Stimulated activated naive CD4-positive, alpha-beta T cell treated with Interleukin-2 at 50 U/mL for 16 hours (primary cell): ENCODE data around the gene PAM.
"Not testable (repeated sequence)": the region's sequence is repeated elsewhere in the genome, so short reads cannot be mapped to it uniquely, and the experiment has no call there.

Experiments used
- DNase-seq: peaks from one replicate; lab custom pipeline; 2025; lab: John Stamatoyannopoulos, UW

PAM gene

GRCh38 chr5:102902135-102902448, 147.0 kb downstream of the PAM start:
- DNase-seq, result no peak

DNA sequence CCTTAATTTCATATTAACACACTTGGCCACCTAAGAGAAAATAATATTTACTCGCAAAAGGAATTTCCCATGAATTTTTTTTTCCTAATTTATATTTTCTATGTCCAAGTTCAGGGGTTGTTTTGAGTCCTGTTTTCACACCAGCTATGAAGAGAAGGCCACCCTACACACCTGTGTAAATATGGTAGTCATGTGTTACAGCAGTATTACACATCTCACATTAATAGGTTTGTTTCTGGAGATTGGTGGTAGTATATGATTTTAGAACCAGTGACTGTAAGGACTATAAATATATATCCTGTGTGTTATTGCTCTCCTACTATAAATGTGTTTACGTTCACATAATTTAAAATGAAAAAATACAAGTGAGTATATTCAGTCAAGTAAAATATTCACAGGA, 147.5 kb downstream of the PAM start:
- DNase-seq, result no peak

DNA sequence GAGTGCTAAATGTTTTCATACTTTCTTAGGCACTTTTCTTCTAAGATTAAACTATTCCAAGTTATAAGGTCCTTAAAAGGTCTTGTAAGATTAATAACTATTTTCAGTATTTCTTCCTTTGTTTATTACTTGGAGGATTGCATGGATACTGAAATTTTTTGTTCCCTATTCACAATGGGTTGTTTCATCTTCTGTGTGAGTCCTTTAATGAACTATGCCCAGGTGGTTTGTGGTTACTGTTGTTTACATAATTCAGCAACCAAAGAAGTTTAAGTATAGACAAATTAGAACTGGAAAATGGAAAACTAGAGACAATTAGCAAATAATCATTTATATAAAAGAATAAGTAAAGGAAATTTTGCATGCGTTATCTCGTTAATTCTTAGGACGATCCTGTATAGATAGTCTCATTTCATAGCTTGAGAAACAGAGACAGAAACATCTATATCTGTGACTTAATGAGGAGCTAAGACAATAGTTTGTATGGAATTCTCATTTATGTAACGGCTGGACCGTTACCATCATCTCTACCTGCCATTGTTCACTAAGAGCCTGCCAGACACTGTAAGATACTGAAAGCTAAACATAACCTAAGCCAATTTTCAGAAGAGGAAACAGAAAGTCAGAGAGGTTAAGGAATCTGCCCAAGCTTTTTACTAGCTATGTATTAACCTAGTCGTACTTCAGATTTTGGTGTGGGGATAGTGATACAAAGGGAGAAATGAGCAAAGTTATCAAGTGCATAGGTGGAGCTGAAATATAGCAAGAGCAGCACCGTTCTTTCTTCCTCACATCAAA, 148.2 kb downstream of the PAM start:
- DNase-seq, result no peak

GRCh38 chr5:102905056-102905455, 150.0 kb downstream of the PAM start:
- no peak for DNase-seq

GRCh38 chr5:102907099-102907498, 152.0 kb downstream of the PAM start:
- not testable (repeated sequence) for DNase-seq

DNA sequence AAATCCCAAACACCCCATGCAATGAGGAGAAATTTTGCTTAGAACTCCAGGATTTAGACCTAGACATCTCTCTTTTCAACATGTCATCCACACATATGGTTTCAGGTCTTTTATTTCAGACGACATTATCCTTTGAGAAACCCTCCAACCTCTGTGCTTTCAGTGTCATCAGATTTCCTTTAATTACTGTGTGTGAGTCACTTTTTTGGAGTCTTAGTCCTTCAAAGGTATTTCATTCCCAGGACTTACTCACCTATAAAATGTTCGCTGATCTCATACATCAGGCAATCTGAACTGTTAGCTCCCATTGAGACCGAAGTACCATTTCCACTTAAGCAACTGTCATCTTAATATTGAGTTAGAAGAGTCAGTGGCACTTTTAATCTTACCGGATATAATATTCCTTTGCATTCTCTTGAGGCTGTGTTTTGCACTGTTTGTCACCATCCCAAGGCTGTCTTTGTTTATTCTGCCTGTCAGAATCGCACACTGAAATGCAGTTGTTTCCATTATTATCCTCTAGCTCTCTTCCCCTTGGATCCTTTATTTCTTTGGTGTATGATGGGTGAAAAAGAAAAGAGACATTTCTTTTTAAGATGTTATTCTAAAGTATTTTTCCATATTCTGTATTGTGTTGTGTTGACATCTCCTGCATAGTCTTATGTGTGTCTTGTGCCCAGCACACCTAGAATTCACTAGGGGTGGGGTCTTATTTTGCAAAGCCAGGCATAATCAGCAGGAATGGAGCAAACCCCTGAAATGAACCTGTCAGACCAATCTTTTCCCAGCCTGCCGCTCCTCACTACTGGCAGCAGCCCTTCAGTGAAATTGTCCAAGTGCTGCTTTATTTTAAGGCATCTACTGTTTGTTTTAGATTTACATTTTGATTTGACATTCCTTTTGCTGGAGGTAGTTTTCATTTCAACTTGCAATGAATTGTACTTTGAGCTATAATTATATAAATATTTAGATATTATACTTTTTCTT, 155.4 kb downstream of the PAM start:
- no peak for DNase-seq

DNA sequence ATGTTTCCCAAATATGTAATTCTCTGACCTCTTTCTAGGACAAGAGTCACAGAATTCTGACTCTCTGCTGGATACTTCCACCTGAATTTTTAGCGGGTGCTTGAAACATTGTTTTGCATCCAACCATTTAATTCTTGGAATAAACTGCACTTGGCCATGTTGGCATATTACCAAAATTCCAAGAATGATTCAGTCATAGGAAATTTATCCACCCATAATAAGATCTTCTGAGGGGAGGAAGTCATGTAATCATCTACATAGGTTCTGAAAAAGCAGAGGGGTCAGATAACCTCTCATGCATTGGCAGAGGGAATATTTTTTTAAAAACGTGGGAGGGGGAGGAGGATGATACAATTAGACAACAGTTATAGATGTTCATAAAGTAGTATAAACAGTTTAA, 156.9 kb downstream of the PAM start:
- DNase-seq, result no peak

DNA sequence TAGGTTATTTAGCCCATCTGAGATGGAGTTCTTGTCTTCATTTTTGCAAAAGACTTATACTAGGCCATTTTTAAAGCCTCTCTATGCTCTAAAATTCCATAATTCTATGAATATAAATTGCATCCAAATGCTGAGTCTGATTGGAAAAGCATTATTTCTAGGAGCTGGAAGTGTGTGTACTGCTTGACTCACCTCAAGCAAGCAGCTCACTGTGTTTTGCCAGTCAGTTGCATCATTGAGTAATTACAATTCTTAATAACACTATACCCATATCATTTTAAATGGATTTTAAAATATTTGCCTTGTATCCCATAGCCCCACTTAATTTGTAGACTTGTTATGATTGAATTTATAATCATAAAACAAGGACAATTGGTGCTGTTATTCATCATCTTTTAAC, 161.0 kb downstream of the PAM start:
- DNase-seq, result no peak

GRCh38 chr5:102918986-102919610, 164.0 kb downstream of the PAM start:
- no peak for DNase-seq

DNA sequence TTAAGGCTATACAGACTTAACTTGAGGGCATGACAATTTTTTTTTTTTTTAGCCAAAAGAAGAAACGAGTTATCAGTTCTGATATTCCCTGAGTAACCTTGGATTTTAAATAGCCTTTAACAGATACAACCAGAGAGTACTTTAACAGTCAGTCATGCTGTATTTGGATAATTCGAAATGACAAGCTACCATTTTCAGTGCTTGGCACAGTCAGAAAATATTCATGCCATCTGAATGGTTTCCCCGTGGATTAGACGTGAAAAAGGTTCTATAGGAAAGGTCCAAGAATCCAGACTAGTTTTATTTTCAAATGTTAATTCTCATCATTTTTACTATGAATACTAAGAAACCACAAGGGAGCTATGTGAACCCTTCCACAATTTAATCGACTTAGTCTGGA, 165.7 kb downstream of the PAM start:
- DNase-seq, result no peak

GRCh38 chr5:102921341-102922044, 166.4 kb downstream of the PAM start:
- DNase-seq, result no peak

GRCh38 chr5:102922111-102922720, 167.1 kb downstream of the PAM start:
- no peak for DNase-seq

DNA sequence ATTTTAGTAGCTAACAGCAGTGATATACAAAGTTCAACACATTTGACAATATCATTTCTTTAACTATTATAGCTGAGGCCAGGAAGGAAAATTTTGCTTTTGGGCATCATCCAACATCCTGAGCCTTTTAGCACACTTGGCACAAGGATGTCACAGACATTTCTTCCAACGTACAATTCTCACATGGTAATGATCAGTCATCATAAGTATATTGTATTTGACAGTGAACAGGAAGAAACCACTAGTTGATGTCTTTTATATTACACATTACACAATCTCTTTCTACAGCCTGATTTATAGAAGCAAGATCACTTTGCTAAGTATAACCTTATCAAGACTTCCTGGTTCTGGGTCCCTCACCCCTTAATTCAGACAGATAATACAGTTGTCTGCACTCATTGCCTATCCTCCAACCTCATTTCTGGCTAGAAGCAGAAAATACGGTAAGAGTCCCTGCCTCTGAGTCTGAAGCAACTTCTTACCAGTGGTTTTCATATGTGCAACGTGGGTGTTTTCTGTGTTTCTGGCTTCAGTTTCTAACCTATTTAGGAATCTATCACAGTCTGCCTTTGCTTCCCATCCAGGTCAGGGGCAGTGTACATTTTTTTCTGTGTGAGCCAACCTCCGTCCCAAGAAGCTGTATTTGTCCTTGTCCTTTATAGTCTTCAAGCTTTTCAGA, 167.8 kb downstream of the PAM start:
- DNase-seq, result no peak

GRCh38 chr5:102924963-102925362, 169.9 kb downstream of the PAM start:
- no peak for DNase-seq

- no peak for DNase-seq
Measured at GRCh38 chr5:102927007-102927406, 171.9 kb downstream of the PAM start.

GRCh38 chr5:102930244-102930643, 175.1 kb downstream of the PAM start:
- no peak for DNase-seq

DNA sequence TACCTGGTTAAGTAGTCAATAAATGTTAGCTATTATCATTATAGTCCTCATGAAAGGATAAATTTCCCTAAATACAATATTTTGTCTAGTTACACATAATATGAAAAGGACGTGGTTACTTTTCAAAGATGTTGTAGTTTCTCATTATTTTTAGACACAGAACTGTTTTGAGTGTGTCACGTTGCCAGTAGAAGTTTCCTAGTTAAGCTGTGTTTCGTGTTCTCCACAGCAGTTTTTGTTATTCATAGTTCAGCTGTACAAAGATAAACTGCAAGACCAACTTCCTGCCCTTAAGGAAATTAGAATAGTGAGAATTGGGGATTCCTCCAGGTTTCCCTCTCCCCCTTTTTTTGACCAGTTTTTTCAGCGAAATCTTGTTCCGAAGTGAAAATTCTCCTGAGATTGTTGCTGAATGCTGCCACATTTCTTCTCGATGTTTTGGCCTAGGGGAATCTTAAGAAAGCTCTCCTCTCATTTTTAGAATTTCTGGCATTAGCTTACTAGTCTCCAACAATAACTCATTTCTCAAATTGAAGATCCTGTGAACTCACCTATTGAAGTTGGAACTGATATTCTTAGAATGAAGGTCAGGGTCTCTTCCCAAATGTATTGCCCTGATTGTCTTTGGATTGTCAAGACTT, 176.1 kb downstream of the PAM start:
- no peak for DNase-seq

DNA sequence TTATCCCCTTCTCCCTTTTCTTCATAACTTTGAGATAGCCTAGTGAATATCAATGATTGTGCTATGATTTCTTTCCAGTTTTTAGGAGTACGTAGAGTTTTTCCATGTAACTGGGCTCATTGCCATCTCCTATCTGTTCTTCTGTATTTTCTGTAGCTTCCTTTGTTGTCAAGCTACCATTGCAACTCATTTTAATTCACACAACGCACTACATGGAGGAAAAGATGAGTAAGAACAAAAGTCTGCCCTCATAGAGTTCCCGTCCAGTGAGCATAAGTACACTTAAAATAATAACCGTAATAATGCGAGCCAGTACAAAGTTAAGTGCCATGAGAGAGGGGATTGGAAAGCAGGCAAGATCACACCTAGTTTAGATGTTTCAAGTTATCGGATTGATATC, 177.7 kb downstream of the PAM start:
- DNase-seq, result no peak

DNA sequence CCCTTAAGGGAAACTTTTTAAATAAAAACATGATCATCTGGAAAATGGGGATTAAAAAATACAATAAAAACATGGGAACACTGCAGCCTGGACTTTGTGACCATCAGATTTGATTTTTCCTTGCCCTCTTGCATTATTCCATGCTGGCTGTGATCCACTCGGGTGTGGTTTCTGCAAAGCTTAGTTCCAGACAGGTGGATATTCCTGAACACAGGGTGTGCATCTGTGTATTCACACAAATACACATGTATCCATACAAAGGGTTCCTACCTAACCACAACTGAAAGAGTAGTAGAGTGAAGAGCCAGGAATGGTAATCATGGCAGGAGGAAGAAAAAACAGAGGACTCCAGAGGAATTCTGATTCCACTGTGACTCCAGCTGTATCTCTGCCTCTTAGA, 178.2 kb downstream of the PAM start:
- DNase-seq, result no peak

DNA sequence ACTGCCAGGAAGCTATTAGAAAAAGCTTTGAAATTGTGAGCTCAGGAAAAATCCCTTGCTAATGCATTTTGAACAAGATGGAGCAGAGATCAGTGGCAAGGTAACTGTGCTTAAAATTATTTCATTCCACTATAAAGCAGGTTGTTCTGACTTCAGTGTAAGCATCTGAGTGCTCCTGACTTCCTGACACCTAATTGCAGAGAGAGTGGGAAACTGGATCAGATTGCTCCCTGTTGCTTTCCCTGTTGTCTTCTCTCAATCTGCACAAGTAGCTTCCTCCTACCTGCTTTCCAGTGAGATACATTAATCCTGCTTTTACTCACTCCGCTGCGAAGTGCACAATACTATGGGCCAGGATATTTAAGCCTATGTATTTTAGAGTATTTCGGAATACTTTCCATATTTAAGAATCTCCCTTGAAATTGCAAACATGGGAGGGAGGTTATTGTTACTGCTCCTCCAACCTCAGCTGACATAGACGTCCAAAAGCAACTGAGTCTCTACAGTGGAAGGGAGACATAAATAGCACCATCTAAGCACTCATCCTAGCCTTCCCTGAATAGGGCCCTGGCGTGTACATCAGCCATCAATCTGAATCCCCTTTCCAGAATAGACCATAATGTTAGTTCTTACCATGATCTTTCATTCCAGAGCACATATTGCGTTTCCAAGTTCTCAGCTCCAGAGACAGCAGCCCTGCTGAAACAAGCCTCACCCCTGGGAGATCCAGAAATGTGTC, 178.8 kb downstream of the PAM start:
- no peak for DNase-seq
